T-helper 1 cell treated with Interleukin-12 subunit alpha and Interleukin-12 subunit beta and Interleukin-4 antibody, amounts not matched to agents 30 μg/mL and 1 μg/mL, for 36 hours (primary cell): ENCODE measurements around the gene CYP24A1.

Source experiments
- H3K27ac Mint-ChIP-seq: one replicate; pipeline ENCODE4 v1.8.0; 2021; ENCODE audit warnings: mild to moderate bottlenecking, mixed read lengths
- H3K27me3 Mint-ChIP-seq: one replicate; pipeline ENCODE4 v1.8.0; 2021; ENCODE audit warnings: low read depth, mixed read lengths
- H3K36me3 Mint-ChIP-seq: one replicate; pipeline ENCODE4 v1.8.0; 2021; ENCODE audit warnings: low read depth, mixed read lengths
- H3K4me1 Mint-ChIP-seq: one replicate; pipeline ENCODE4 v1.8.0; 2021; ENCODE audit warnings: low read depth, mixed read lengths
- H3K4me3 Mint-ChIP-seq: one replicate; pipeline ENCODE4 v1.8.0; 2021; ENCODE audit warnings: mild to moderate bottlenecking, moderate library complexity, mixed read lengths
- H3K9me3 Mint-ChIP-seq: one replicate; pipeline ENCODE4 v1.8.0; 2021; ENCODE audit warnings: mixed read lengths

The CYP24A1 gene

GRCh38 chr20:54208548-54209176 lies 34.9 kb upstream of the CYP24A1 start:
- no peaks in the 10 kb centered on the region for H3K27me3 Mint-ChIP-seq
- H3K9me3 Mint-ChIP-seq: no peaks in the 10 kb centered on the region
- H3K4me3 Mint-ChIP-seq: peak overlapping the region; percentile 85
- H3K36me3 Mint-ChIP-seq: peaks cover 2% of the 10 kb centered on the region
- H3K4me1 Mint-ChIP-seq: peaks cover 23% of the 10 kb centered on the region
- peak overlapping the region; percentile 75 for H3K27ac Mint-ChIP-seq

DNA sequence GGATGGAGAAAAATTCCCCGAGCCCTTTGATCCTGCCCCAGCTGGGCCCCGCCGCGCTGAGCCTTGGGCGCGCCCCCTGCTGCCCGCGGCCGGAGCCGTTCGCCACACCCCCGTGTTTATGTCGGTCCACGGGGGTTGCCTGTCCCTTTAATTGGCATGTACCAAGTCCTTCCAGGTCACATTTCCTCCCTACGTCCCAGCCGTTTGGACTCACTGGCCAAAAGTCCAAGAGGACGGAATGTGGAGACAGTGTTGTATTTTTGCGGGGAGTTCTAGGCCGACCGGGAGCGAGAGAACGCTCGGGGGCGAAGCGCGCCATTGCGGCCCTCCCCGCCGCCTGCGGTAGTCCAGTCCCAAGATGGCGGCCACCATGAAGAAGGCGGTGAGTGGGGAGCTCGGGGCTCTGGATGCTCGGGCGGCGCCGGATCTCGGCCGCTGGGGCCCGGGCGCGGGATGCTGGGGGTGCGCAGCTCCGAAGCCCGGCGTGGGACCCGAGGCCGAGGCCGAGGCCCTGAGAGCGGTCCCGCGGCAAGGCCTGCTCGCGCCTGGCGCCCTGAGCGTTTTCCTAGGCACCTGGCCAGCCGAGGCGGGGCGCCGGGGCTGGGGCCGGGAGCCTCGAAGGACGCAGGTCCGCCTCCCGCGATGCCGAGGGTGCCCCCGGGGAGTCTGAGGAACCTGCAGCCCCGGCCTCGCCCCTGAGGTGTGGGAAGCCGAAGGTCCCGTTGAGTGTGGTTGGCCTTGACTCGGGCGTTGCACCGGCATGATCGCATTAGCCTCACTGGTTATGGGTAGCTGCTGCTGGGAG lies 34.2 kb upstream of the CYP24A1 start, which contains the start of gene PFDN4:
PFDN4 (plus strand) TSS at position 345 of the 805 bp plus-strand sequence; CDS start at position 359, 14 bp downstream.
- Mint-ChIP-seq H3K4me1 (peaks cover 23% of the 10 kb centered on the region), H3K9me3 (no peaks in the 10 kb centered on the region), H3K27me3 (no peaks in the 10 kb centered on the region), H3K4me3 (peak within 1 kb of the TSS; percentile 95), H3K36me3 (peaks cover 2% of the 10 kb centered on the region), H3K27ac (peak within 1 kb of the TSS; percentile 100)

DNA sequence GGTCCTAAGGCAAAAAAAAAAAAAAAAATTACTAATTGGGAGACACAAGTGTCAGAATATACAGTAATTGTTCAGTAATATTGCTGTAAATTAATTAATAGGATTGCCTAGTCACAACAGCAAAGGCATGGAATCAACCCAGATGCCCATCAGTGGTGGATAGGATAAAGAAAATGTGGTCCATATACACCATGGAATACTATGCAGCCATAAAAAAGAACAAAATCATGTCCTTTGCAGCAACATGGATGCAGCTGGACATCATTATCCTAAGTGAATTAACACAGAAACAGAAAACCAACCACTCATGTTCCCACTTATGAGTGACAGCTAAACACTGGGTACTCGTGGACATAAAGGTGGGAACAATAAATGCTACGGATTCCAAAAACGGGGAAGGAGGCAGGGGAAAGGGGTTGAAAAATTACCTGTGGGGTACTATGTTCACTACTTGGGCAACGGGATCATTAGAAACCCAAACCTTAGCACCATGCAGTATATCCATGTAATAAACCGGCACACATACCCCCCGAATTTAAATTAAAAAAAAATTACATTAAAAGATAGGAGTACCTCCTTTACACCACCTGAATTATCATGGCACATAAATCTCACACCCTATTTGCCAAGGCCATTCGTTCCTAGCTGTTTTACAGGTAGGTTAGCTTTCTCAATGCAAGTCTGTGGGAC lies 33.4 kb upstream of the CYP24A1 start:
- H3K4me3 Mint-ChIP-seq: peak overlapping the region; percentile 95
- peaks cover 23% of the 10 kb centered on the region for H3K4me1 Mint-ChIP-seq
- no peaks in the 10 kb centered on the region for H3K9me3 Mint-ChIP-seq

DNA sequence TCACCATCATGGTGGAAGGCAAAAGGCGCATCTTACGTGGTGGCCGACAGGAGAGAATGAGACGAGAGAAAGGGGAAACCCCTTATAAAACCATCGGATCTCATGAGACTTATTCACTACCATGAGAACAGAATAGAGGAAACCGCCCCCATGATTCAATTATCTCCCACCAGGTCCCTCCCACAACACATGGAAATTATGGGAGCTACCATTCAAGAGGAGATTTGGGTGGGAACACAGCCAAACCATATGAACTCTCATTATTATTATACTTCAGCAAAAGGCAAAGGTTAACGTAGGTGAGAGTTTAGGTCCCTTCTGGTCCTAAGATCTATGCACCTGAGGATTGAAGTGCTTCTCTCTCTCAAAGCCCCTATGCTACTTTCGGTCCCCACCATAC lies 31.7 kb upstream of the CYP24A1 start:
- Mint-ChIP-seq H3K4me1 (peaks cover 18% of the 10 kb centered on the region), H3K27me3 (no peaks in the 10 kb centered on the region), H3K36me3 (peaks cover 2% of the 10 kb centered on the region), H3K9me3 (no peaks in the 10 kb centered on the region), H3K4me3 (no peak overlapping the region), H3K27ac (no peak overlapping the region)

More for the DNA sequence above, 33.4 kb upstream of the CYP24A1 start:
- Mint-ChIP-seq H3K27me3 (no peaks in the 10 kb centered on the region), H3K36me3 (peaks cover 2% of the 10 kb centered on the region), H3K27ac (peak overlapping the region; percentile 37)

DNA sequence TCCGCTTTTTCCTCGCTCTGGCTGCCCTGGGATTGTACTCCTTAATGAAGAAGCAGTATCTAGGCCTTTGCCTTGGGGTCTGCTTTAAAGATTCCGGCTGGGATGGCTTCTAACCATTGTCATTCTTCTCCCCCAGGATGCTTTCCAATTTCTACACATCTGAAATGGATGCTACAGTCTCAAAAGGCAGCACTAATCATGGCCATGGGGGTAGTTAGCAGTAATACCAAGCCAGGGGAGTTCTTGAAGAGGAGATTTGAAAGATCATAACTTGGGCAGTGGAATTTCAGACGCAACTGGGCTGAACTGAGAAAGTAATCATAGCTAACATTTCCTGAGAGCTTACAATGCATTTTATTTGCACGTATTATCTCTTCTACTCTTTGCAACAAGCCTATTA lies 30.7 kb upstream of the CYP24A1 start:
- no peaks in the 10 kb centered on the region for H3K9me3 Mint-ChIP-seq
- peaks cover 11% of the 10 kb centered on the region for H3K4me1 Mint-ChIP-seq
- H3K27ac Mint-ChIP-seq: no peak overlapping the region
- no peak overlapping the region for H3K4me3 Mint-ChIP-seq
- no peaks in the 10 kb centered on the region for H3K36me3 Mint-ChIP-seq
- no peaks in the 10 kb centered on the region for H3K27me3 Mint-ChIP-seq

GRCh38 chr20:54204063-54204462 lies 30.3 kb upstream of the CYP24A1 start:
- peaks cover 11% of the 10 kb centered on the region for H3K4me1 Mint-ChIP-seq
- H3K27me3 Mint-ChIP-seq: no peaks in the 10 kb centered on the region
- H3K9me3 Mint-ChIP-seq: no peaks in the 10 kb centered on the region
- no peaks in the 10 kb centered on the region for H3K36me3 Mint-ChIP-seq
- H3K27ac Mint-ChIP-seq: no peak overlapping the region
- no peak overlapping the region for H3K4me3 Mint-ChIP-seq

- Mint-ChIP-seq H3K4me3 (no peak overlapping the region), H3K9me3 (no peaks in the 10 kb centered on the region), H3K27ac (no peak overlapping the region), H3K36me3 (no peaks in the 10 kb centered on the region), H3K4me1 (peaks cover 6% of the 10 kb centered on the region), H3K27me3 (no peaks in the 10 kb centered on the region)
Observed at GRCh38 chr20:54203281-54203680, 29.5 kb upstream of the CYP24A1 start.

- Mint-ChIP-seq H3K27me3 (no peaks in the 10 kb centered on the region), H3K27ac (no peak overlapping the region), H3K9me3 (no peaks in the 10 kb centered on the region), H3K4me3 (no peak overlapping the region), H3K36me3 (no peaks in the 10 kb centered on the region), H3K4me1 (peaks cover 6% of the 10 kb centered on the region)
Observed at GRCh38 chr20:54201268-54201846, 27.6 kb upstream of the CYP24A1 start.

DNA sequence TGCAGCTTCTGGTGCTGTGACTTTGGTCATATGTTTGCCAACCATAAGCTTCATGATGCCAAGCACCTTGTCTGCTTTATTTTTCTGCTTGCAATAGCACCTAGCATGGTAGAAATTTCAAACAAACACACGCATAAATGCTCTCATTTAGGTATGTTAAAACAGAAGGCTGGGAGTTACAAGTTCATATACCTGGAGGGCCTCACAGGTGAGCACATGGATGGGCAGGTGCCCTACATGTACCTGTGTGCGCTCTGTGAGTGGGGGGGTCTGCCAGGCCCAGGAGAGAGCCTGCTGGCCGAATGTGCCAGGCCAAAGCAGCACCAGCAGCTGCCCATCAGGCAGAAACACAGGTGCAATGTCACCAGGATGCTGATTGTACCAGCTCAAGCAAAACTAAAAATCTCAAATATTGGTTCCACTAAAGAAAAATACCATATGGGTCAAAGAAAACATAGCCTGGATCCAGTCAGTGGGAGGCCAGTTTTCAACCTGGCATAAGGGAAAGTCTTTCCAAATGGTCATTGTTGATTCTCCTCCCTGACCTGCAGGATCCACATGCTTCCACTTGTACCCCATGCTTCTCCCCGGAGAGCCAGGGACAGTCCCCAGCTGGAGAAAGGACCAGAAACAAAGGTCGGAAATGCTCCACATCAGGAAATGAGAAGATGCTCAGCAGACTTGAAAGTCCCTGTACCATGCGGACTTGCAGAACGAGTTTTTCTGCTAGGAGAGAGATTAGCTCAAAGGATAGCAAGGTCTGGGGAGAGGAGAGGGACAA lies 26.9 kb upstream of the CYP24A1 start:
- Mint-ChIP-seq H3K27ac (no peak overlapping the region), H3K36me3 (no peaks in the 10 kb centered on the region), H3K9me3 (no peaks in the 10 kb centered on the region), H3K27me3 (no peaks in the 10 kb centered on the region), H3K4me3 (no peak overlapping the region), H3K4me1 (peaks cover 5% of the 10 kb centered on the region)

DNA sequence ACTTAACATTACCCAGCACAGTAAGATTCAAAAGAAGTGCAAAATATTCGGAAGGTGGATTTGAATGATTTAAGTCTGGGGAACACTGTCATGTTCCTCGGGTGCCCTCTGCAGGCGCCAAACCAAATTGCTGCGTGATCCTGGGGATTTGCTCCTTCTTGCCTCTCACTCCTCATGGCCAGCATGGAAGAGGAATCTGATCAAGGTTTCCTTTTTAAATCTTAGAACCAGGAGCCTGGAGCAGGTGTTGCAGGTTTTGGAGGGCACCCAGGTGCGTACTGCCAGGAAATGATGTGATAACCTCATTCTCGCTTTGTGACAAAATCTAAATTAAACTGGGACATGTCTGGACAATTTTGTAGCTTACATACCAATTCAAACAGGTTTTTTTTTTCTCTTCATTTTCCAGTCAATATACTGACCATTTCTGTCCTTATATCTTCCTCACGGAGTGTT lies 26.0 kb upstream of the CYP24A1 start:
- peaks cover 4% of the 10 kb centered on the region for H3K4me1 Mint-ChIP-seq
- H3K4me3 Mint-ChIP-seq: no peak overlapping the region
- H3K36me3 Mint-ChIP-seq: no peaks in the 10 kb centered on the region
- no peaks in the 10 kb centered on the region for H3K9me3 Mint-ChIP-seq
- H3K27me3 Mint-ChIP-seq: no peaks in the 10 kb centered on the region
- no peak overlapping the region for H3K27ac Mint-ChIP-seq

DNA sequence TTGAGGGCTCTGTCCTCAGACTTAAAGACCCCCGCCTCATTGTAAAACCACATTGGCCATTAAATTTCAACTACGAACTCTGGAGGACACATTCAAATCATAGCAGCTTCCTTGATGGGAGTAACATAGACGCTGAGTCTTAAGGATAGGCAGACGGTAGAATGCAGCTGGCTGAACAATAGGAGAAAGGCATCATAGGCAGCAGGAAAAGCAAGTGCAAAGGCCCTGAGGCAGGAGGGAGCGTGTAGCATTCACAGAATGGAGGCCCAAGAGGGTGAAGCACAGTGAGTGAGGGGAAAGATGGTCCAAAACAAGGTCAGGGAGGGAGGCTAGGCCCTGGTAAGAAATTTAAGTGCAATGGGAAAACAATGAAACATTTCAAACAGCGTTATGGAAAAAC lies 25.5 kb upstream of the CYP24A1 start:
- Mint-ChIP-seq H3K4me3 (no peak overlapping the region), H3K4me1 (peaks cover 4% of the 10 kb centered on the region), H3K36me3 (no peaks in the 10 kb centered on the region), H3K27me3 (no peaks in the 10 kb centered on the region), H3K9me3 (no peaks in the 10 kb centered on the region), H3K27ac (no peak overlapping the region)

DNA sequence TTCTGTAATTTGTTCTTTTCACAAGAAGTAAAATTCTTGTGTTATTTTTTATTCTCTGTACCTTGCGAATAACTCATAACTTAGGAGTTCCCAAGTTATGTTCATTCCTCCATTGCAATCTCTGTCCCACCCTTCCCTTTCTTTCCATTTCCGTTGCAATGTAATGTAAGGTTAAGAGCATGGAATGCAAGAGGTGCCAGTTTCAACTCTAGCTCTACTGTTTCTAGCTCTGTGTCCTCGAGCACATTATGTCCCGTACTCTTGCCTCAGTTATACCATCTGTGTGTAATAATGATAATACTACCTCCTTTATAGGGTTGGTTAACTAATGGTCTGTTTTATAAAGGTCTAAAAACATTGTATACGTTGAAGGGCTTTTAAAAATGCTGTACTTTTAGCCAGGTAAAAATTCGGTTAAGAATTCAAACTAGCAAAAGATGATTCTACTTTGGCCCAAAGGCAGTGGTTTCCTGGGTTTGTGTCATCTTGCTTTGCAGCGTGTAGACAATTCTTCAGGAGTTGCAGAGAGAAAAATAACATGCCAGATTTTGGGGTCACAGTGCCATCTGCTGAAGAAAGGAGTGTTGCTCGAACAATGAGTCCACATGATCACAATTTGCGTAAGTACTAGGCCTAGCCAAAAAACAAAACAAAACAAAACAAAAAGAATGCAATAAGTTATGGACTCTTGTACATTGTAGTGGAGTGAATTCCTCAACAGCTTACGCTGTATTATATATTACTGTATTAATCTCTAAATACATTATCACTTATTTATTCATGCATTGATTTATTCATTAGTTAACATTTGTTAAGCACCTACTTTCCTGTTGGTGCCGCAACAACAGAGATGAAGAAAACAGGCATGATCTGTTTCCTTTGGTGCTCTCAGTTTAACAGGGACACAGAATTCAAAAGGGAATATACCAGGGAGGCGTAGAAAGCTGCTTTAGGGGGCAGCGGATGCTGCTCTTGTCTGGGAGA lies 24.1 kb upstream of the CYP24A1 start:
- Mint-ChIP-seq H3K4me3 (no peak overlapping the region), H3K27ac (no peak overlapping the region), H3K9me3 (no peaks in the 10 kb centered on the region)

More for the DNA sequence above, 24.1 kb upstream of the CYP24A1 start:
- Mint-ChIP-seq H3K27me3 (peaks cover 7% of the 10 kb centered on the region), H3K36me3 (no peaks in the 10 kb centered on the region), H3K4me1 (peaks cover 4% of the 10 kb centered on the region)
